SK-N-SH (cell line): Measurements from ENCODE around the gene TUBGCP6.

Experiments
- EP300 ChIP-seq, 2 experiments: IDR thresholded peaks; 2 replicates each; pipeline versions ENCODE4 v1.4.0 to v1.6.1; 2012; ENCODE audit warnings: borderline replicate concordance in 1 of 2, low read depth in 1 of 2, low read length in 1 of 2
- RCOR1 ChIP-seq: fragments of 150-350 bp; IDR thresholded peaks from 2 replicates; pipeline ENCODE4 v1.6.1; 2017; ENCODE audit warnings: antibody characterized with exemption, low read length
- RFX5 ChIP-seq: IDR thresholded peaks from 2 replicates; pipeline ENCODE4 v1.6.1; 2012; ENCODE audit warnings: mild to moderate bottlenecking, improper control_type of control experiment, low read length
- TAF1 ChIP-seq: IDR thresholded peaks from 2 replicates; pipeline ENCODE4 v1.6.1; 2012; ENCODE audit warnings: low read depth, mild to moderate bottlenecking, low read length, moderate library complexity, borderline replicate concordance
- USF1 ChIP-seq: IDR thresholded peaks from 2 replicates; pipeline ENCODE4 v1.4.0; 2012; ENCODE audit warnings: low read depth, borderline replicate concordance

- TF ChIP-seq EP300 (IDR thresholded peaks at IDR 0.05; ENCODE audit: borderline replicate concordance in 1 of 2, low read depth in 1 of 2, low read length in 1 of 2) (no peak), USF1 (no peak), TAF1 (no peak), RFX5 (no peak), RCOR1 (no peak)
Measured at GRCh38 chr22:50208939-50209892, 35.6 kb downstream of the TUBGCP6 start.
